ENCODE measurements around the gene HMGB3.
"Not testable (repeated sequence)": the region's sequence is repeated elsewhere in the genome, so short reads cannot be mapped to it uniquely, and the experiment has no call there.

The HMGB3 gene
- long read RNA-seq, donor 1, transcript HMGB3-201 (5 exons, 3,560 nt), result major isoform, 28 of 58 reads
- long read RNA-seq, donor 1, partial matches to known transcripts, result 27 of 58 reads
- long read RNA-seq, donor 1, other reads (novel, unspliced or antisense), result 0 of 58 reads
- long read RNA-seq, donor 2, transcript HMGB3-201 (5 exons, 3,560 nt), result major isoform, 9 of 43 reads
- long read RNA-seq, donor 2, partial matches to known transcripts, result 34 of 43 reads
- long read RNA-seq, donor 2, other reads (novel, unspliced or antisense), result 0 of 43 reads
- long read RNA-seq, donor 3, transcript HMGB3-201 (5 exons, 3,560 nt), result major isoform, 17 of 38 reads
- long read RNA-seq, donor 3, partial matches to known transcripts, result 21 of 38 reads
- long read RNA-seq, donor 3, other reads (novel, unspliced or antisense), result 0 of 38 reads
- long read RNA-seq, donor 4, transcript HMGB3-201 (5 exons, 3,560 nt), result major isoform, 24 of 66 reads
- long read RNA-seq, donor 4, partial matches to known transcripts, result 38 of 66 reads
- long read RNA-seq, donor 4, other reads (novel, unspliced or antisense), result 0 of 66 reads
- long read RNA-seq, donor 5, transcript HMGB3-201 (5 exons, 3,560 nt), result major isoform, 40 of 78 reads
- long read RNA-seq, donor 5, transcript HMGB3-205 (5 exons, 793 nt), result minor isoform, 6 of 78 reads
- long read RNA-seq, donor 5, partial matches to known transcripts, result 31 of 78 reads
- long read RNA-seq, donor 5, other reads (novel, unspliced or antisense), result 0 of 78 reads
- long read RNA-seq, donor 6, transcript HMGB3-201 (5 exons, 3,560 nt), result major isoform, 18 of 53 reads
- long read RNA-seq, donor 6, partial matches to known transcripts, result 31 of 53 reads
- long read RNA-seq, donor 6, other reads (novel, unspliced or antisense), result 0 of 53 reads
- long read RNA-seq, donor 7, transcript HMGB3-201 (5 exons, 3,560 nt), result major isoform, 36 of 150 reads
- long read RNA-seq, donor 7, transcript HMGB3-205 (5 exons, 793 nt), result minor isoform, 5 of 150 reads
- long read RNA-seq, donor 7, partial matches to known transcripts, result 107 of 150 reads
- long read RNA-seq, donor 7, other reads (novel, unspliced or antisense), result 0 of 150 reads
- long read RNA-seq, donor 8, transcript HMGB3-201 (5 exons, 3,560 nt), result major isoform, 29 of 49 reads
- long read RNA-seq, donor 8, partial matches to known transcripts, result 16 of 49 reads
- long read RNA-seq, donor 8, other reads (novel, unspliced or antisense), result 0 of 49 reads

DNA sequence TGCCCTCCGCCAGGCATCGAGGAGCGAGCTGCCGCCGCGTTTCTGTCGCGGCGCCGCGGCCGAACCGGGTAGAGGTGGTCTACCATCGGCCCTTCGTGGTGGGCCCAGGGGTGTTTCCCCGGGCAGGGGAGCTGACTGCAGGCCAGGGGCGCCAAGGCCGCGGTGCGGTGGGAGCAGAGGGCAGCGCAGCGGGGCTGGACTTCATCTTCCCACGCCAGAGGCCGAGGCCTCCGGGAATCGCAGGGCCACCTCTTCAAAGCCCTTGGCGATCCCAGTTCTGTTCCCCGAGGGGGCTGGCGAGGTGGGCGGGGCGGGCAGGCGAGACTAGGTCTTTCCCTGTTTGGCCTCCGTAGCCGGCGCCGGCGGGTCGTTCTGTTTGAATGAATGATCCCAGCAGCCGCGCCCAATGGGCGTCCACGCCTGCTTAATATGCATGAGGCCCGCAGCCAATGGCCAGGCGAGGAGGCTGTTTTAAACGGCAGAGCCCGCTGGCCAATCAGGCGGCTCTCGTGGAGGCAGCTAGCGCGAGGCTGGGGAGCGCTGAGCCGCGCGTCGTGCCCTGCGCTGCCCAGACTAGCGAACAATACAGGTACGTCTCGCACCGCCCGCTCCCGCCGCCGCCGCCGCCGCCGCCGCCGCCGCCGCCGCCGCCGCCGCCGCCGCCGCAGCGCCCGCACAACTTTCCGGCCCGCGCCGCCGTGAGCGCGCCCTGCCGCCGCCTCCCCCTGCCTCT, at the start of gene HMGB3:
TSS of gene HMGB3 (plus strand) at position 548 of the 733 bp plus-strand sequence. CDS start 2,265 bp downstream, outside the sequence.
- peak; percentile 68 for DNase-seq

DNA sequence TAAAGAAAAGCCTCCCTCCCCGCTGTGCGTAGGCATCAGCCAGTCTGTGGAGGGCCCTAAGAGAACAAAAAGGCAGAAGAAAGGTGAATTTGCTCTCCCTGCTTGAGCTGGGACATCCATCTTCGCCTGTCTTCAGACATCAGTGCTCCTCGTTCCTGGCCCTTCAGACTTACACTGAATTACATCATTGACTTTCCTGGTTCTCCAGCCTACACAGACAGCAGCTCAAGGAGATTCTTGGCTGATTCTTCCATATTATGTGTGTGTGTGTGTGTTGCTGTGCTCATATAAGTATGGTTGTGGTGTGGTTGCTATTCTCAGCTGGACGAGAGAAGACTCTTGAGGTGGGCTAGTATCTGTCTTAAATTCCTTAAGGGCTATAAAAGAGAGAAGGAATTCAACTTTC, 49.2 kb upstream of the HMGB3 start:
- DNase-seq, result no peak

DNA sequence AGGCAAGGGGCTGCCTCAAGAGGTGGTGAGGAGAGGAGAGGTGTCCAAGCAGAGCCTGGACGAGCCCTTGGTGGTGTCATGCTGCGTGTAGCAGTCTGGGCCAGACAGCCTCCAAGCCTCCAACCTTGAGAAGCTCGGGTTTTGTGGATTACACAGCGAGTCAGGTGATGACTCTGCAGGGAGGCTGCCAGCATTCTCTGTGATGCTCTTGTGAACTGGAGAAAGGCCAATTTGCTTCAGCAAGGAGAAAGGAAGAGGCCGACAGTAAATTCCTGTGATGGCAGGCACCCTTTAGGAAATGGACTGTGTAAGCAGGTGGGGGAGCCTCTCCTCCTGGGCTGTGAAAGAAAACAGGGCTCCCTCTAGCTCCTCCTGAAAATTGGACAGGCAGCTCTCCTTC, 48.7 kb upstream of the HMGB3 start:
- no peak for DNase-seq

DNA sequence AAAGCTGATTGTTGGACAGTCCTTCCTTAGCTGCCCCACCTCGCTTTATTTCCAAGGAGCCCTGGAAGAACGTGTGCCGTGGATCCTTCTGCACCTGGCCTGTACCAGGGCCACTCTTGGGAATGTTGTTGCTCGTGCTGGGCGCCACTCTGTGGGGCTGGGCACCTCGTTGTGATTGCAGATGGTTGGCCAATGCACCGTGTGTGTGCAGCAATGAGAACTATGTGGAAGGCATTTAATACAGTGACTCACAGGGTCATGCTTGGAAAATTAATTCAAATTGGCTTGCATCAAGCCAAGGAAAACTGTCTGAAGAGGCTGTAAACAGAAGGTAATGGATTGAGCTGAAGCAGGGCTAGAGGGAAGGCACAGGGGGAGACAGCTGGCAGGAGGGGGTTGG, 47.7 kb upstream of the HMGB3 start:
- DNase-seq, result no peak

DNA sequence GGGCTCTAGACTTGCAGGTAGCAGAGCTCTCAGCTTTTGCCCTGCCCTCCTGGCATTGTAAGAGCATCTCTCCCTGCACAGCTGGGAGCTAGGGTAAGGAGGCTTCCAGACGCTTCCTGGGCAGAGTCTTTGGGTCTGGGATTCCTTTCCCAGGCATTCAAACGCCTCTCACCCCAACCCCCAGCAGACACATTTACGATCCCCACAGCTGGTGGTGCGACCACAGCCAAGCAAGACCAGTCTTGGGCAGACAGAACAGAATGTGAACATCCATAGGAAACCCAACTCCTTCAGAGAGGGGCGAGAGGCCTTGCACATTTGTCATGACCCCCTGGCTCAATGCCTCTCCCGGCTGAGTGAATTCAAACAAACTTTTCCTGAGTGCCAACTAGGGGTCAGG, 46.6 kb upstream of the HMGB3 start:
- no peak for DNase-seq

DNA sequence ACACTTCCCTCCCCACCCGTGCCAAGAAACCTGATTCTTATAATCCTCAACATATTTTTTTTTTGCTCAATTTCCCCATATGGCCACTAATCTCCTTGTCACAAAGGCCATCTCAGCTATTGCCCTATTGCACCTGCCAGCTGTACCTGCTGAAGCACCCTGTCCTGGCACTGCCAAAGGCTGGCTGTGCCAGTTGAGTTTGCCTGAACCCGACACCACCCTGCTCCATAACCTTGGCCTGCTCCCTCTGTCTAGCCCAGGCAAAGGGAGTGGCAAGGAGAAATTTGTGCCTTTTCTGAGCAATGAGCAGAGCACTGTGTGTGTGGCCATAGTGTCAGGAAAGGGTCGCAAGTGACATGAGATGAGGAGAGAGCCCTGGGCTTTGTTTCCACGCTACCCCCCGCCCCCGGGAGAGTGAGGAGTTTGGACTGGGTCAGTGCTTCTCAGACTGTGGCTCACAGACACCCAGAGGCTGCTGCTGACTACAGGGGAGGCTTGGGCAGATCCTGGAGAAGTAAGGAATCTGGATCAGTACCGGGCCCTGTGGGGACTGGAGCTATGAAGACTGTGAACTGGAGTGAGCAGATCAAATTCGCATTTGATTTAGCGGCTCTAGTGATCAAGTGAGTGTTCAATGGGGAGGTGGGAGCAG, 42.2 kb upstream of the HMGB3 start:
- no peak for DNase-seq

DNA sequence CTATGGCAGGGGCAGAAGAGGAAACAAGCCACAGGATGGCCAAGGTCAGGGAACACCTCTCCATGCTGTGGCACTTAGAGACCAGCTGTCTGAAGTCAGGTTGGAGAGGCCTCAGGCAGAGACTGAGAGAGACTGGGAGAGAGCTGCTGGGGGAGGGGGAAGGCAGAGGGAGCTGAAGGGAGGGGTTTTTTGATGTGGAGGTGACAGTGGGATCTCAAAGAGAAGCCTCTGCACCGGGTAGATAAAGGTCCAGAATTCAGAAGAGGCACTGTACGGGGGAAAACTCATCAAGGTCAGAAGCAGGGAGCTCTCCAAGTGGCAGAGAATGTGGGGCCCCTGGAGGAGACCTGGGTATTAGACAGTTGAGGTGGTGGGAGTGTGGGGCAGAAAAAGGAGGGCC, 41.6 kb upstream of the HMGB3 start:
- no peak for DNase-seq

DNA sequence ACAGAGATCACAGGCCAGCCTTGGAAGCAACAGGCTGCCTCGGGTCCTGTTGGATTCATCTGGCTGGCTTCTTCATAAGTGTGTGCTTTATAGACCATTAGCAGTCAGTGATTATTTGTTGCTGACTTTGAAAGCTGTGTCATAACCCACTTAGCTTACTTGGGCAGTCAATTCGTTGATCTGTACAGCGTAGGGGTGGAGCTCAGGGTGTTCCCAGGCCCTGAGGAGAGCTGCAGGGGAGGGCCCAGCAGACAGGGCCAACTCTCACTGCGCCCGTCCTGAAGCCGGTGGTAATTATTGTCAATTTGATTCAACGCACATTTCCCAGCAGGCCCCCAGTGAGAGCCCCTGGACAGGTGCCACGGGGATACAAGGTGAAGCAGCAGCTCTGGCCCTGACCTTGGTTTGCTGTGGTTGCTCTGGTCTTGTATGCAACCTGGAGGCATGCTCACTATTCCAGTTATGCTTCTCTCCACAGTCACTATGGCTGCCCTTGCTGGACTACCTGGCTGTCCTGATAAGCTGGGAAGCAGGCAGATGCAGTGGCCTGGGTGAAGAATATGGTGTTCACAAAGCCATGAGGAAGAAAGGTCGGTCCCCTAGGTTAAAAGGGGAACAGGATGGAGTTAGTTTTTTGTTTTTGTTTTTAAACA, 40.1 kb upstream of the HMGB3 start:
- DNase-seq, result no peak

DNA sequence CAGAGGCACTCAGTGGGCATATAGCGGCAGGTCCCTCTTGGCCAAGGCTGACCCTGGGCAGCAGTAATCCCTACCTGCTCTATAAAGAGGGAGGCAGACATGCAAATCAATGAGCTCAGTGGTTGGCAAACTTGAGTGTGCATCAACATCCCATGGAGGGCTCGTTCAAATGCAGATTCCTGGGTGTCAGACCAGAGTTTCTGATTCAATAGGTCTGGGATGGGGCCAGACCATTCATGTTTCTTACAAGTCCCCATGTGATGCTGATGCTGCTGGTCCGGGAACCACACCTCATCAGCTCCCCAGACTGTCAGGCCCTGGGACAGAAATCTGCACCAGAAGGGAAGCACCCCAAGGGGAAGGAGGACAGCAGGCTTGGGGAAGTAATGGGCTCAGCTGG, 38.9 kb upstream of the HMGB3 start:
- no peak for DNase-seq

DNA sequence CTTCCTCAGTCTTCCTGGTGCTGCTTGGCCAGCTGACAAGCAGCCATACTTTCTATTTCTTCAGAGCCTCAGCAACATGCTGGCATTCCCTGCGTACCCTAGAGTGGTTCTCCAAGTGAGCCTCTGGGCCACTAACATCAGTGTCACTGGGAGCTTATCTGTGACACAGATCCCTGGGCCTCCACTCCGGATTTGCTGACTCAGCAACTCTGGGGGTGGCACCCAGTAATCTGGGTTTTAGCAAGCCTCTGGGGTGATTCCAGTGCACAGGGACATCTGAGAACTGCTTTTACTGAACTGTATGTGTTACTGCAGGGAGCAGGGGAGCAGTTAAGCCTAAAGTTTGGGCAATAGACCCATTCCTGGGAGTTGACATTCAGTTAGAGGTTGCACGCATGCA, 28.2 kb upstream of the HMGB3 start:
- DNase-seq, result no peak

DNA sequence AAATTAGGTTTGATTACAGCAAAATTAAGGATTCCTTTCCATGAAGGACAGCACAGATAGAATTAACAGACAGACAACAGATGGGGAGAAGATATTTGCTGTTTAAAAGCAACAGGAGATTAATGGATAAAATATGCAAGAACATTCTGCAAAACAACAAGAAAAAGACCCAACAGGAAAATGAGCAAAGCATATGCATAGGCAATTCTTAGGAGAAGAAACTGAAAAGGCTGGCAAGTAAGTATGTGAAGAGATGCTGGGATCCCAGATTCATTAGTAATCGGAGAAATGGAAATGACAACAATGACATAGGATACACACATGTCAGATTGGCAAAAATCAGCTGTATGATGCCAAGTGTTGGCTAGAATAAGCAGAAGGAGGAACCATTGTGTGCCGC, 27.5 kb upstream of the HMGB3 start:
- no peak for DNase-seq

DNA sequence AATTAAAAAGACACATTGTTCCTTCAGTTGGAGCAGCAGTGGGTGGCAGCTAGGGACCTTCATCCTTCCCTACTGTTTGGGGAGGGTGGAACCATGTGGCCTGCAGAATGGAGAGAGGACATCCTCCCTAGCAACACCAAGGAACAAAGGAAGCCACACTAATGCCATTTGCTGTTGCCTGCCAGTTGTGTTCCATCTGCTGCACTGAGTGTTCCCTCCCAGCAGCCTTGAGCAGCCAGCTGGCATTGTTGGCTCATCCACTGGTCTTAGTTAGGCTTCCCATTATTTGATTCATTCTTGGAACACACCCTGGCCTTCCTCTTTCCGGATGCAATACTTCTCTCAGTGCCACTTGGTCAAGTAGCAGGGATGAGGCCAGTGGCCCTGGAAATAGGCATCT, 25.0 kb upstream of the HMGB3 start:
- no peak for DNase-seq

DNA sequence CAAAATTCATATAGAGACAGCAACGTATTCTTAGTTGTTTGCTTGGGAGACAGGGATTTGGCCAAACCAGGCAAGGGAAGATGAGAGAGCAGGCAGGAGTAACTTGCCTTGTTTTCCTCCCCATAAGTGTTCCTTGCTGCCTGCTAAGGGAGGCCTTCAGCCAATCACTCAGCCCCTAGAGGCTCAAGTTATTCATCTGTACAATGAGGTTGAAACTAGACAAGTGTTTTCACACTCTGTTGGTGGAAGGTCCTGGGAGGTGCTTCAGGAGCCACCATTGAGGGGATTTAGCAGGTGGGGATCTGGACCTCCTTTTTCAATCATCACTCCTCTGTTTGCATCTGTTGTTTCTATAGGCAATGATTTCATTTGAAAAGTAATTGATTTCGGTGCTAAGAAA, 23.6 kb upstream of the HMGB3 start:
- no peak for DNase-seq

DNA sequence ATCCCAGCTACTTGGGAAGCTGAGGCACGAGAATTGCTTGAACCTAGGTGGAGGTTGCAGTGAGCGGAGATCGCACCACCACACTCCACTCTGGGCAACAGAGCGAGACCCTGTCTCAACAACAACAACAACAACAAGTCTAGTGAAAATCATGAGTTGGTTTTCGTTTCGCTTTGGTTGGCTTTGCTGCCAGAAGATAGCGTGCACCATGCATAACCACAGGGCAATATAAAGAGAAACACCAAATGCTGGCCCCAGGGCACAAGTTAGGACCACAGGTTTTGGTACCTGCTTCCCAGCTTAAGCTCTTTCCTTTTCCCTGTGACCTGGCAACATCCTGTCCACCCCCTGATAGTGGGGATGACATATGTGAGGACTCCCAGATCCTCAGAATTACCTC, 21.5 kb upstream of the HMGB3 start:
- DNase-seq, result no peak

DNA sequence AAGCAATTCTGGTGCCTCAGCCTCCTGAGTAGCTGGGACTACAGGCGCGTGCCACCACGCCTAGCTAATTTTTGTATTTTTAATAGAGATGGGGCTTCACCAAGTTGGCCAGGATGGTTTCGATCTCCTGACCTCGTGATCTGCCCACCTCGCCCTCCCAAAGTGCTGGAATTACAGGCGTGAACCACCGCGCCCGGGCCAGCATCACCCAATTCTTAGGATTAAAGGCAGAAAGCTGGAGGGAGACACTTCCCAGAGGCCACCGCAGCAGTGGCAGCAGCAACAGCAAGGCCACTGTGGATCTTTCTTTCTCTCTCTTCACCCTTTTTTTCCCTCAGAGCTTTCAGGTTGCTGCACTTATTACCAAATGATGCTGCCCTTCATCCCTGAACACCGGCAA, 18.7 kb upstream of the HMGB3 start:
- not testable (repeated sequence) for DNase-seq

DNA sequence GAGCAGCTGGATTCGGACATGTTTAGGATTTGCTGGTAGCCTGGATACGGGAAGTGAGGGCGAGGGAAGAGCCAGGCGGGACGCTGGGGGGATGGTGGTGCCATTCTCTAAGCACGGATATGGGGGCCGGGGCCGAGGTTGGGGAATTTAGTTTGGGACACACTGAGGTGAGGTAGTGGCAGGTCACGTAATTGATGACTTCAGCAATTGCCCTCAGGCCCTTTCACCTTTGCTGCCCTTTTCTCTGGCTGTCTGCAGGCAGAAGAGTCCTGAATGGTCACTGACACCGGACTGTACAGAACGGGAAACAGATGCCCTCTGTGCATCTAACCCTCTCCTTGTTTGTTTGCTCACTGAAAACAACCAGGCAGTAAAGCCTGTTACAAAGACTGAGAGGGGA, 16.9 kb upstream of the HMGB3 start:
- DNase-seq, result no peak

DNA sequence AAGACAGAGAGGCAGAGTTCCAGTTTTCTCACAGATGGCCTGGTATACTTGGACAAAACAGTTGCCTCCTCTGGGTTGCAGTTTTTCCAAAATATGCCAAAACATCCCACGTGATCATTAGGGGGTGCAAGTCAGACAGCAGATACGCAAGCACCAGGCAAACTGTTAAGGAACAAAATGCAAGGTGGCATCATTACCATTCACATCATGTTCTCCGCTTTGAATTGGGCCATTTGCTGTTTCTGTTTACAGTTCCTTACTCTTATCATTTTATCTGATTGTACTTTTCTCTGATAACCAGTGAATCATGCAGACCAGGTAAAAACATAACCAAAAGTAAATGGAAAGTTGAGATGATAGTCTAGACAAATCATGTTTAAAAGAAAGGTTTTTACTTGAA, 16.4 kb upstream of the HMGB3 start:
- no peak for DNase-seq

DNA sequence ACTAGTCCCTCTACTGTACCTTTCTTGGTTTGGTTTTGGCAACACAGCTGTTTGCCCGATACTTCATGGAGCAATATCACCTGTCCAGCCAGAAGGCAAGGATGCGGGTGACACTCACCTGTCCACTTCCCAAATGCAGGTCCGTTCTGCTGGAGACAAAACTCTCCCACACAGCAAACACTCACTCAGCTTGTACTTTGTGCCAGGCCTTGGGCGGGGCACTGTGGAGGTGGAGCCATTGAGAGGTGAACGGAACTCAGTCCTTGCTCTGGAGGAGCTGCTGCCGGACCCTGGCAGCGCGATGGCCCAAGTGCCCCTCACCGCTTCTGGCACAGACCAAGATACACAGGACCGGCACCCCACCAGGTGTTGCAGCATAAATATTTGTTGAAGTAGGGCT, 15.3 kb upstream of the HMGB3 start:
- no peak for DNase-seq

DNA sequence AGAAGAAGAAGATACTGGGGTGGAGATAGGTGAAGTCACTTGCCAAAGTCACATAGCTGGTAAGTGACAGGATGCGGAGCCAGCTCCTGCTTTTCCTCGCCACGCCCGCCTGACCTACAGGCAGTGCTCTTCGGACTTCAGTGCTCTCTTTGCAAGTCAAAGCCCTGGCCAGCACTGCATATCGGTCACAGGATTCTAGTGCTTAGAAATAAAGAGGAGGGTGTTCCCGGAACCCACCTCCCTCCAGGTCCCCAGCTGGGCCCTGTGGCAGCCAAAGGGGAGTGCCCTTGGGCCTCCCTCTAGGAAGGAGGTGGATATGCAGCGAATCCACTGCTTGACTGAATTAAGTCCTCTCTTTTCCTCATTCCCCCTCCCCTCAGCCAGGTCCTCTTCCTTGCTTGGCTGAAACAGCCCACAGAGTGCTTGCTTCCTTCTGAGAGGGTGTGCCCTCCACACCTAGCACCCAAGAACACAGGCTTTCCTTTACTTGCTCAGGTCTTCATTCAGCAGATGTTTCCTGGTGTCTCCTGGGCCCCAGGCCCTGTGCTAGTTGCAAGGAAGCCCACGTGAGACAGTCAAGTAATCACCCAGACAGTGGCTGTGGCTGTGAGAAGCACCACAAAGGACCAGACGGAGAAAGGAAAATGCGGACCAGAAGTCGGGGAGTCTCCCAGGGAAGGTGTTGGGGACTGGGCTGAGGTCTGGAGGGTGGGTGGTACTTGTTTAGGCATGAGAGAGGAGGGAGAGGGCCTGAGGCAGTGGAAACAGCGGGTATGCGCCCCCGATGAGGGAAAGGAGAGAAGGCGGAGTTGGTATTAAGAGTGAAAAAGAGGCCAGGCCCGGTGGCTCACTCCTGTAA, 14.0 kb upstream of the HMGB3 start:
- no peak for DNase-seq

DNA sequence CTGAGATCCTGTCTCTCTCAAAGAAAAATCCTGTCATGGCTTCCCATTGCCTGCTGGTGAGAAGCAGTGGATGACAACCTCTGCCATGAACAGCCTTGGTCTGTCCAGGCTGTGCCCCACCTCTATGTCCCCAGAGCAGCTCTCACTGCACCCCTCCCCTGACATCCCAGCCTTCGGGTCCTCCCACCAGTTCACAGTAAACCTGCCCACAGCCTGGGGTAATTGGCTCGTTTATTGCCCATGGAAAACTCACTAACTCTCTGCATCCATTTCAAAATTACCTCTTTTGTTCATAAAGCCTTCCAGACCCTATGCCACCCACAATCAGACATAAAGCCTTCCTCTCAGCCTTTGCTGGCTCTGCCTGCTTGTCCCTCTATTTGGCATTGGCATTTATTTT, 10.7 kb upstream of the HMGB3 start:
- DNase-seq, result no peak
